LHCN-M2 (cell line): ENCODE measurements around the gene TRIM45. TPM values are rescaled to one million over a fixed set of nuclear protein-coding genes. Genes with fewer than 3 reads are reported as not detected.
A peak's percentile ranks its signal among the peaks of the same experiment; 100 is the strongest.
"Not testable (repeated sequence)": the region's sequence is repeated elsewhere in the genome, so short reads cannot be mapped to it uniquely, and the experiment has no call there.

Experiments used
- DNase-seq: peaks from one replicate; pipeline ENCODE4 v3.0.0-alpha.2; 2012; ENCODE audit warnings: low read depth
- polyA plus RNA-seq: library from polyadenylated mRNA; unstranded; fragments of >200 nt; gene quantifications from one replicate; pipeline ENCODE4 v1.2.1, GENCODE V29; 2012; ENCODE audit warnings: missing spikeins
- total RNA-seq: library from RNA; depleted of rRNA; stranded (reverse); fragments of >200 nt; gene quantifications from 2 replicates; pipeline ENCODE4 v1.2.3, GENCODE V29; 2014; rRNA removed

TRIM45 gene, protein sequence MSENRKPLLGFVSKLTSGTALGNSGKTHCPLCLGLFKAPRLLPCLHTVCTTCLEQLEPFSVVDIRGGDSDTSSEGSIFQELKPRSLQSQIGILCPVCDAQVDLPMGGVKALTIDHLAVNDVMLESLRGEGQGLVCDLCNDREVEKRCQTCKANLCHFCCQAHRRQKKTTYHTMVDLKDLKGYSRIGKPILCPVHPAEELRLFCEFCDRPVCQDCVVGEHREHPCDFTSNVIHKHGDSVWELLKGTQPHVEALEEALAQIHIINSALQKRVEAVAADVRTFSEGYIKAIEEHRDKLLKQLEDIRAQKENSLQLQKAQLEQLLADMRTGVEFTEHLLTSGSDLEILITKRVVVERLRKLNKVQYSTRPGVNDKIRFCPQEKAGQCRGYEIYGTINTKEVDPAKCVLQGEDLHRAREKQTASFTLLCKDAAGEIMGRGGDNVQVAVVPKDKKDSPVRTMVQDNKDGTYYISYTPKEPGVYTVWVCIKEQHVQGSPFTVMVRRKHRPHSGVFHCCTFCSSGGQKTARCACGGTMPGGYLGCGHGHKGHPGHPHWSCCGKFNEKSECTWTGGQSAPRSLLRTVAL
- 1.9 and 2.6 TPM in 2 replicates for total RNA-seq
- 1.5 TPM for polyA plus RNA-seq

DNA sequence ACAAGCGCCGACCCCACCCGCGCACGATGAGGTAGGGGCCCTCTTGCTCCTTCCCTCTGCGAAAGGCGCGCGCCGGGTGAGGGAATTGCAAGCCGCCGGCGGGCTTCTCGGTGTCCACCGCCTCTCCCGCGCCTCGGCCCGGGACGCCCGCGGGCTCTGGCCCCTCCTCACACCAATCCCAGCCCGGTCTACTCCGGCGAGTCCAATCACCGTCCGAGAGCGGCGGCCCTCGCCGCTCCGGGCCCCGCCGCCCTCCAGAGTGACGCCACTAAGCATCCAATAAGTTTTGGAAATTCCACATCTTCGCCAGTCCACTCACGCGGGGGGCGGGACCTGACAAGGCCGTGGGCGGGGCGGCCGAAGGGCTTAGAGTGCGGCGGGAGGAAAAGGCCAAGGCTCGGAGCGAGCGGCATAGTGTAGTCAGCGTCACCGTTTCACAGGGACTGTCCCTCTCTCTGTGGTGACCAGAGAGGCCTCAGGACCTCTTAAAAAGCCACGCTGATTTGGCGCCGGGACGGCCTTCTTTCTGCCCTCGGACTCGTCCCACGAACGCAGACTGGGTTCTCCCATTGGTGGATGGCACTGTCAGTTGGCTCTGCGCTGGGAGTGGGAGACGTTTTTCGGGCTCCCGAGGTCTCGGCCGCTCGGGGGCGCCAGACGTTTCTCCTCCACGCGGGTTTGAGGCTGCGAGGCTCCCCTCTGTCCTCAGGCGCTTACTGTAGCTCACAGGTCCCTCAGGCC lies at the start of gene TRIM45:
TRIM45 (minus strand) TSS at position 161 of the 741 bp plus-strand sequence. CDS start 548 bp downstream, outside the sequence.
- DNase-seq, result peak; percentile 95

DNA sequence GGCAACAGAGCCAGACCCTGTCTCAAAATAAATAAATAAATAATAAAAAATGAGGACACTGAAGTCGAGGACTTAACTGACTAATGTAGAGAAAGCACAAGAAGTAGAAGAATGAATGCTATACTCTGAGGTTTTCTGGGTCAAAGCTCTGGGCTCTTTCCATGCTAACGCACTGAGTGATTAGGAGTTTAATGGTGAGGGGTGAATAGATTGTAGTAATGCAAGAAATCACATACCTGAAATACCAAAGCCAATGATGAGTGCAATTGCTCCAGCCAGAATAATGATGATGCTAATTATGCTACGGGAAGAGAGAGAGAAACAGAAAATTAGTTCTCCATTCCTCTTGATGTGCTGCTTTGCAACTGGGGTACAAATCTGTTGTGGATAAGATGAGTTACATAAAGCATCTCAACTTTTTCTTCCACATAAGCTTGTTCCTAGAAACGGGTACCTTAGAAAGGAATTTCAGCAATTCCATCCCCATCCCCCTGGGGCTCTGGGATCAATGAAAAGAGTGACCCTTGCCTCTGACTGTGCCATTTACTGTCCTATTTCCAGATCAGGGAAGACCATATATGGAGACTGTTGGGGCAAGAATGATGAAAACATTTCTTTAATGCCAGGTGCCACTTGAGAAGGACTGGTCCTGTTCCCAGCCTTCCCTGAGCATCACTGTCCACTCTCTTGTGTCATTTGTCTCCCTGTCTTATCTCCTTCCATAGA lies 48.5 kb upstream of the TRIM45 start:
- DNase-seq, result no peak

DNA sequence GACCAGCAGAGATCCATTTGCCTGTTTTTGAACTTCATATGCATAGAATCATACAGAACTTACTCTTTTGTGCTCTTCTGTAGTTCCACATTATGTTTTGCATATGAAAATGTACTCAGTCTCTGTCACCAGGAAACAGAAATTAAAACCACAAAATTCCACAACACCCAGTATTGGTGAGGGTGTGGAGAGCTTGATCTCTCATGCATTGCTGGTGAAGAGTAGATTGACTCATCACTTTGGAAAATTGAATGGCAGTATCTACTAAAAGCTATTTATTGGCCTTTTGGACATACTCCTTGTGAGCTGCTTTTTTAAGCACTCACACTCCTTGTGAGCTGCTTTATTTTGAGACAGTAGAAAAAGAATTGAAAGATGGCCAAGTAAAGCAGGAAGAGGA lies 45.9 kb upstream of the TRIM45 start:
- peak; percentile 36 for DNase-seq

DNA sequence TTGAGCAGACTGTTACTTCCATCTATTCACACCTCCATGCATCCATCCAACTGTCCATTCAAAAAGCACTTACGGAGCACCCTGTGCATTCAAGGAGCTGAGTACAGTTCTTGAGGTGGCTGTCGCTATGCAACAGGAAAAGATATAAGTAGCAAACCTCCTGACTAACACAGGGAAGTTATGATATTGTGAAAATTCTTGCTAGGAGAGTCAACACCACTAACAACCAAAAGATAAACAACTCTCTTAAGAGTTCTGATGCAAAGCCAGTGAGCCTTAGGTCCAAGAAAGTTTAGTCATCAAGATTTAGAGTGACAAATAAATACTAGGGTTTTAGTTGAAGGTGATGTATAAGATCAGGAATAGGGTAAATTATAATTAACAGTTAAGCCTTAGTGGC lies 44.5 kb upstream of the TRIM45 start:
- DNase-seq, result peak; percentile 70

DNA sequence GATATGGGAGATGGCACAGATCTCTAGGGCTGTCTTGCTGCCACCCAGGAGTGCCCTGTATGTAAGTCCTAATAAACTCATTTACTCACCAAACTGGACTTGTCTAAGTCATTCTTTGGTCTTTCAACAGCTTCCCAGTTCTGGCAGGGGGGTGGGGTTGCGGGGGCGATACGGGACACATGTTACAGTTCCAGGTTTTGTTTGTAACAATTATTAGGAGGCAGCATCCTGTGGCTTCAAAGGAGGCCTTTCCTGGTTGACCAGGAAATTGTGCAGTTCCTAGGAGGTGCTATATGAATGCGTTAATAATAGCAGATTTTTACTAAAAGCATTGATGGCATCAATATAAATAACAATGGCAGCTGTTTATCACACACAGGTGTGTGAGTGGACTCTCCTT lies 42.7 kb upstream of the TRIM45 start:
- no peak for DNase-seq

DNA sequence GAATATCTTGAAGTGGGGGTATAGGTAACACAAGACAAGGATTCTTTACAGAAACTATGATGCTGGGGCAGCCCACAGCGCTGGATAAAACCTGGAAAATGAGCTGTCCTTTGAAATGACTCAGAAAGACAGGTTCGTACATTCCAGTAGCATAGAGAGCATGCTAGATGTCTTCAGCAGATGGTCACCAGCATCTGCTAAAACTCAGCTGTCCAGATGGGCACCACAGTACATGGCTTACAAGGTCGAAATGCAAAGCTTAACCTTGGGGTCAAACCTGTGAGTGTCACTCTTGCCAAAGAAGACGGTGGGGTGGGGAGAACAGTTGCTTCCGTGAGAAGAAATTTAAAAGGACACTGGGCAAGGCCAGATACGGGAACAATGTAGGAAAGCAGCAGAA lies 41.3 kb upstream of the TRIM45 start:
- peak; percentile 95 for DNase-seq

DNA sequence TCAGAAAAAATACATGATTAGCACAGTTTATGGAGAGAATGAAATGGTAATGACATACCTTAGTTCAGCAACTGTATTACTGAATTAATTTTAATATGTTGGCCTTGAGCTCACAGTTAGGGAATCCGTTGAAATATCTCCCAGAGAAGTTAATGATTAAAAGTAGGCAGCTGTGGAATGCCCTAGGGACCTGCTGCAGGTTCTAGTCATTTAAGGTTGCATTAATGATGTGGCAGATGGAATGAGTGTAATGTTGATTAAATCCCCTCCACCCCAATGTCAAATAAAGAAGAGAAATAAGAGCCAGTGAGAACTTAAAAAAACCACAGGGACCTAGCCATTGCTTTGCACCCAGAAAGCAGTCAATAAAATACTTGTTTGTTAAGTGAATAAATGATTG lies 40.3 kb upstream of the TRIM45 start:
- DNase-seq, result no peak

DNA sequence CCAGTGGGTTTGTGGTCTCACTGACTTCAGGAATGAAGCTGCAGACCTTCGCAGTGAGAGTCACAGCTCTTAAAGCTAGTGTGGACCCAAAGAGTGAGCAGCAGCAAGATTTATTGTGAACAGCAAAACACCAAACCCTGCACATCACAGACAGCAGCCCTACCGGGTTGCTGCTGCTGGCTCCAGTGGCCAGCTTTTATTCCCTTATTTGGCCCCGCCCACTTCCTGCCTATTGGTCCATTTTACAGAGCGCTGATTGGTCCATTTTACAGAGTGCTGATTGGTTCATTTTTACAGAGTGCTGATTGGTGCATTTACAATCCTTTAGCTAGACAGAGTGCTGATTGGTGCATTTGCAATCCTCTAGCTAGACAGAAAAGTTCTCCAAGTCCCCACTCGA lies 29.8 kb upstream of the TRIM45 start:
- DNase-seq, result not testable (repeated sequence)

DNA sequence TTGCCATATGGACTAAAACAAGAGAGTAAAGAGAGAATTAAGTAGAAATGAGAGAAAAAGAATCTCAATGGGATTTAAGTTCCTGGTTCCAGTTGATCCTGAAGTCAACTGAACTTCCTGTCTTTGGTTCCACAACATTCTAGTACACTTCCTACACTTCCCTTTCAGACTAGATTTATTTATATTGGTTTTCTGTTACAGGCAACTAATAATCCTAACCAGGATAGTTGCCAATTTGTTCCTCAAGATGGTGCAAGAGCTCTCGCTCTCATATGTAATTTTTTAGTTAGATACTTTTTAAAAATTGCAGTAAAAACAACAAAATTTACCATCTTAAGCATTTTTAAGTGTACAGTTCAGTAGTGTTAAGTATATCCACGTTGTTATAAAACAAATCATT lies 28.8 kb upstream of the TRIM45 start:
- DNase-seq, result peak; percentile 24

DNA sequence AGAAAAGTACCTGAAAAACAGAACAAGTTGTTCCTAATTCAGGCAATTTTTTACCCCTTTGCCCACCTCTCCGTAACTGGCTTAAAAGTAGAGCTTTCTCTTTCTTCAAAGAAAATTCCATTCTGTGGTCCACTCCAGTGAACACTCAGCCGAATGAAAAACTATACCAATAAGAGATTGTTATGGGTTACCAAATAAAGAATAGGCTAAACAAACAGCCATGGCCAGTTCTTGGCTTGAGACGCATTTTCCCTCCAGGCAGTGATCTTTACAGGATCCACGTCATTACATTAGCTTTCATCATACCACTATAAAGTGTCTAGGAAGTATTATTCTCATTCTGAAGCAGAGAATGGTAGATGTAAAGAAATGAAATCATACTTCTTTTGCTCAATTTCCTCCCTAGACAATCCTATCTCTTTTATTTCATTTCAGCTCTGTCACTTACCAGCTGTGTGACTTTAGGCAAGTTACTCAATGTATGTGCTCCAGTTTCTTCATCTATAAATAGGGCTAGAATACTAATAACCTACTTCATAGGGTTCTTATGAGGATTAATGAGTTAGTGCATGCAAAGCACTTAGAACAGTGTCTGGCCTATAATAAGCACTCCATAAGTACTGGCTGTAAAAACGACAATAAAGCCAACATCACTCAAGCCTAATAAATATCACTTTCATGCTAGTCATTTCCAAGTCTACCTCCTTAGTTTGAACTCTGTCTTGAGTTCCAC lies 26.5 kb upstream of the TRIM45 start:
- no peak for DNase-seq

DNA sequence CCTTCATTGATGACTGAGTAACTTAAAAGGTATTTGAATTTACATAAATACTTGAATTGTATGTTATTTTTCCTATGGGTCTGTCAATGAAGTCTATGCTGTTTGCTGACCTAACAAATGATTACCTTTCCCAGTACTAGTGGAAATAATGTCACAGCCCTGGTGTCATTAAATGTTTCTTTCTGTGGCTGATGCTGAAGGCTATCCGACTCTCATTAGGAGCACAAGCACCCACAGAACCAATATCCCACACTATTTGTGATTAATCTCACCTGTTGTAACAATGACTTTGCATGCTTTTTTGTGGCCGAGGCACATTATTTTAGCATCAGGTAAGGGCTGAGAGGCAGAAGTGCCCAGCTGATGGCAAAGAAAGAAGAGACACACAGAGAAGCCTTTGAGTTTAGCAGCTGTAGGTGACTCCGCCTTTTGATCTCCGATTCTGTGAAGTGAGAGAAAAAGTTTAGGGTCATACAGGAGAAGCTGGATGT lies 25.8 kb upstream of the TRIM45 start:
- DNase-seq, result no peak

DNA sequence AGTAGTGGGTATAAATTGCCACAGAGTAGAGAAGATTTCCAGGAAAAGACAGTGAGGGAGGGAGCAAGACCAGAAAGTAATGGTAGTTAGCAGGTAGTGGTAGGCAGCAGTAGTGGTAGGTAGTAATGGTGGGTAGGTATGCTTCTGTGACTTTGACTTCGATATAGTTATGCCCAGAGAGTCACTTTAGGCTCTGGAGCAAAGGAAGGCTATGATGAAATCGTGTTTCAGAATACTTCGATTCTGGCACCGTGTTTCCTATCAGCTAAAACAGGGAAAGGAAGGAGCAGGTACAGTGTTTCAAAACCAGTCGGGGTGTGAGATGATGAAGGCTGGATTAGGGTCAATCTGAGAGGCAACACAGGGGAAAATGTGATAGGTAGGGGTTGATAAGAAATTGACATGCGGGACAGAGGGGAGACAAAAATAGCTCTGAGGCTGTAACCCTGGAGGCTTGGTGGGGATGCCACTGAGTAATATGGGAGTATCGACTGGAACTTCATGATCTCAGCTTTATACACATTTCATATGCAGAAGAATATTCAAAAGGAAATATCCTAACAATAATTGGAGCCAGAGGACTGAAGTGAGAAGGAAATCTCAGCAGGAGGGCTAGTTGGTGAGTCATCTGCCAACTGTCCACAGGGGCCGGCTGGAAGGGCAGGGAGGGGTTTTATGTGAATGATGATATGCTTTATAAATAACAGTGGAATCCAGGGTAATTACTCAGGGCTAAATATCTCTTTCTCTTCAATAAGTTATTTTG lies 25.2 kb upstream of the TRIM45 start:
- DNase-seq, result peak; percentile 89

DNA sequence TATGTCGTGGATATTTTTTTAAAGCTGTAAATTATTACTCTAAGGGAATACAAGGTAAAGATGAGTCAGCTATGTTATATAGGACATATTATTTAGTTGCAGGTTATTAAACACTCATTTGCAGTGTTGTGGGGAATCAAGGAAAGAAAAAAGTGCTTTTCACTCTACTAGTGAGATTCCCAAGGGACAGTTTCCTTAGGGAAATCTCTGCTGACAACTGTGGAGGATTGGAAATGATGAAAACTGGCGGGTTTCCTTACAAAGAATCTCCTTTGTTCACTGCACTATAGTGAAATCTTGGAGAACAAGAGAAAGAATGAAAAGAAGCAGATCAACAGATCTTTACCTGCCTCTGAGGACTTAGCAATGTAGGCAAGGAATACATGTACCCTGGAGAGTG lies 24.5 kb upstream of the TRIM45 start:
- DNase-seq, result peak; percentile 17

DNA sequence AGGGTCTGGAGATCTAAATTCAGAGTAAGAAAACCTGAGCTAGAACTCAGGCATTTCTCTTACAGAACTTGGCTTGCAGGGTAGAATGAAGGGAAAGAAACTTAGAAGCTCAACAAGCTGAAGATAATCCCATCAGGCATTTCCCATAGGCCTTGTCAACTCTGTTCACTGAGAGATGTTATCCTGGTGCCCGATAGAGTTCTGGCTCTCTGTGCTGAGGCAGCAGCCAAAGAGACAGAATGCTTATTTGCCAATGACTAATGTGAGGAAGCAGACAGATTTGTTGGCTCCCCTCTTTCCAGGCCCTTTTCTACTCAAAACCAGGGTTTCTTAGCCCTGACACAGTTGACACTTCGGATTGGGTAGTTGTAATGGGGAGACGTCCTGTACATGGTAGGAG lies 22.3 kb upstream of the TRIM45 start:
- DNase-seq, result no peak

DNA sequence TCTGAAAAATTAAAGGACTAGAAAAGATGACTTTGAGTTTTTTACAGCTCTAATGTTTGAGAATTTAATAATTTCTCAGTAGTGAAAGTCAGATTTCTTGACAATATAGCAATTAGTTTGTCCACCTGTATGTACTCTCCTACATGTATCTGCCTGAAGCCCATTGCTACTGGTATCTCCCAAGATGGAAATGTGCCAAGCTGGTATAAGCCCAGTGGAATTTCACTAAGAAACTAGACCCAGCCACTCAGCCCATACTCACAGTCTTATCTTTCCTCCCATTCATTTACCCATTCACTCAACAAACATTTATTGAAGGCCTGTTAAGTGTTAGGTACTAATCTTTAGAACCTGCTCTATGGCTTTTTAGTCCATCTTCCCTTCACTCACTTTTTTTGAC lies 21.6 kb upstream of the TRIM45 start:
- no peak for DNase-seq

DNA sequence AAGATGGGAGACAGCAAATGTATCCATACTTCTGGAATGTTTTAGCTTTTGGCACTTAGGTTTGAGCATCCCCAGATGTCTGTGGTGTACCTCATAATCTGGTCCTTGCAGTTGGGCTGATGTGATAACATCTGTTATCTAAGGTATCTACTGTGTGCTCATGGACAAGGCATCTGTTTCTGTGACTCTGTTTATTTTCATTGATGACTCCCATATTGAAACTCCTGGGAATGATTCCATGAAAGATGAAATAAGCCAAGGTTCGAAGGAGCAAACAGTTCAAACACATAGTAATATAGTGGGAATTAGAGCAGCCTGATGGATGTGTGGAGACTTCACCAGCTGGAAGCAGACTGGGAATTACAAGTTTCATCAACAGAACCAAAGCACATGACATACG lies 20.7 kb upstream of the TRIM45 start:
- no peak for DNase-seq

DNA sequence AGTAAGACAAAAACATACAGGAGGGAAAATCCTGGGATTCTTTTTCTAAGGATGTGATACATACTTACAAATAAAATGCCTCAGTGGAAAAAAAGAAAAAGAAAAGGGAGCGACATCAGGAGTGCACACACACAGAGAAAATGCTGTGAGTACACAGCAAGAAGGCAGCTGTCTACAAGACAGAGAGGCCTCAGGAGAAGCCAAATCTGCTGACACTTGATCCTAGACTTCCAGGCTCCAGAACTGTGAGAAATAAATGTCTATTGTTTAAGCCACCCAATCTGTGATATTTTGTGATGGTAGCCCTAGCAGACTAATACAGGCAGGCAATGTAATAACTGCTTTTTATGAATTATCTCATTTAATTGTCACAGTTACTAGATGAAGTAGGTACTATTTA lies 17.0 kb upstream of the TRIM45 start:
- DNase-seq, result no peak

DNA sequence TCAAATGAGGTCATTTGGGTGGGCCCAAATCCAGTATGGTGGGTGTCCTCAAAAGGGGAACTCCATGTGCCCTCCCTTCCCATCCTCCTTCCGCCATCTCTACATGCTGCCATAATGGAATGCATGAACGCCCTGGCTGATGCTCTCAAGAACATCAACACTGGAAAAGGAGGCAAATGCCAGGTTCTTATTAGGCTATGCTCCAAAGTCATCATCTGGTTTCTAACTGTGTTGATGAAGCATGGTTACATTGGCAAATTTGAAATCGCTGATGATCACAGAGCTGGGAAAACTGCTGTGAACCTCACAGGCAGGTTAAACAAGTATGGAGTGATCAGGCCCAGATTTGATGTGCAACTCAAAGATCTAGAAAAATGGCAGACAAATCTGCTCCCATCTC lies 16.6 kb upstream of the TRIM45 start:
- DNase-seq, result no peak

DNA sequence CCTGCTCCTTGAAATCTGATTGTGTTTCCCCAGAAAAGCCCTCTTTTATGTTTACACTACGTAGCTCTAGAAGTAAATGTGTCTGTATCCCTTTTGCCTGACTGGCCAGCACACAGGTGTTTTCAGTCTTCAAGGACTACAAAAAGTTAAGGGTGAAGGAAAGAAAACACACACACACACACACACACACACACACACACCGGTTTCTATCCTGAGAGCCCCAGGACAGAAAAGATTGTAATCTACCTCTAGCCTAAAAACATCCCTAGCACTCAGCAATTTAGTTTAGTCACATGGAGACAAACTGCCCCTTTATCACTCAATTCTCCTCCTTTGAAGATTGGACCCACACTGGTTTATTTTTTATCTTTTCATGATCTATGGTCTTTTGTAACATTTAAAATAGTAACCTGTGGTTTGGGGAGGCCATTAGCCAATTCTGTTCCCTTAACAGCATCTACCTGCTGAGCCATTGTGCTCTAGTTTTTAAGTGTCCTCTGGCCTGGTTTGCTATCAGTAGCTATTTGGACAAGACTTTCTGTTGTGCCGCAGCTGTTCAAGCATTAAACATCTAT lies 15.8 kb upstream of the TRIM45 start:
- DNase-seq, result no peak

DNA sequence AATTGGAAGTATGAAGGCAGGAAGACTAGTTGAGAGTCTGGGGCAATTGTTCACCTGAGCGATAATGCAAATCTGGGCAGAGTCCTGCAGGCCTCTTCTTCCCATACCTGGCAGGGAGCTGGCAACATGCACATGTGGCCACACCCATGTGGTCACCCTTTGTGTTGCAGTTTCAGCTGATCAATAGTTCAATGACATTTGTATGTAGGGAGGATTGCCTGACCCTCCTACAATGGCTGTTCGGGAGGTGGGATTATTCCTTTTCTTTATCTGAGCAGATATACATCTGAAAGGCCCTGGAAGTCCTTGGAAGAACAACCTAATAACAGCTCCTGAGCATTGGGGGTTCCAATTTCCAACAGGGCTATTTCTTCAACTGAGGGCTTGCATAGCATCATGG lies 15.2 kb upstream of the TRIM45 start:
- no peak for DNase-seq
